Jurkat, Clone E6-1 (cell line): ENCODE measurements around the gene EML1.

ENCODE experiments used
- DNase-seq: peaks from one replicate; pipeline ENCODE4 v3.0.0-alpha.2; 2011; ENCODE audit warnings: low read depth, low spot score
- H3K4me3 ChIP-seq: 2 replicates; pipeline ENCODE4 v1.5.1; 2011; ENCODE audit warnings: mild to moderate bottlenecking, low read length, control low read depth, moderate library complexity

The EML1 gene

DNA sequence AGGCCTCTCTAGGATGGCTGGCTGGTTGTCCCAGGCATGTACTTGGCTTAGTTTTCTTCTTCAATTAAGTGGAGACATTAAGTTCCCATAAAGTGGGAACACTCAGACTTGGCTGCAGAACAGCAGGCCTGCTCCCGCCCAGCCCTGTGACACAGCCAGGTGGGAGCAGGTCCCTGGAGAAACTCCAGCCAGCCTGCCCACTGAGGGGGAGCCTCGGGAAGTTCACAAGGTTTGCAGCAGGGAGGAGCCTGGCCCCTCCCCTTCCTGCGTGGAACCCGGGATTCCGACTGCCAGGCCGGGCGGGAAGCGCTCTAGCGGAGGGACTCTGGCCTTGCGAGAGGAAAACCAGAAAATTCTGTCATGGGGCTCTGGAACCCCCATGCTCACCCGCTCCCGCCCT, 173.7 kb downstream of the EML1 start:
- DNase-seq: no peak
- no peak overlapping the region for H3K4me3 ChIP-seq

DNA sequence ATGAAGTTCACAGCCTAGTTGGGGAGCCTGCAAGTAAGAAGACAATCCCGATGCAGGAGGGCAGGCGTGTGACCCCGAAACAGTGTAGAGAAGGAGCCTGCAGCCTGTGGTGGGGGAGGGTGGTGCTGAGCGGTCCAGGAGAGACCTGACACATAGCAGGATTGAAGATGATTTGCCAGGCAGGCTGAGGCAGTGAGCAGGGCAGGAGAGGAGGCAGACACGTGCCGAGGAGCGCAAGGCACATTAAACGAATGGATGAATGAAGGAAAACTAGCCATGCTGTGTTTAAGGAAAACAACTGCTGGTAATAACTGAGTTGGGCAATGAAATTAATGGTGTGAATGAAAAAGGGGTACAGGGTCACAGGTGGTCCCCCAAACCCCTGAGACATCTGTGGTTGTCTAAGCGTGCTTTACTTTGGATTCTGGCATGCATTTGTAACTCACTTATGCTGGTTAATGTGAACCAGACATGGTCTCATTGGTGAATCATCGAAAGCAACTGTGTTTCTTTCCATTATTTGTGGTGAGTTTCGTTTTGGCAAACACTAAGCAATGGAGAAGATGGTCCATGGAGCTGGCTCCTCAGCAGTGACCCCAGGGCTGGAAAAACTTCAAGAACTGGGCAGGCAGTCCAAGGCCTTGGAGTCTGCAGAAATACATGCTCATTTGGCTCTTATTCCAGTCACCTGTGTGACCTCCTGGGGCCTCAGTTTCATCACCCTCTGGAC, 175.1 kb downstream of the EML1 start:
- DNase-seq: no peak
- H3K4me3 ChIP-seq: no peak overlapping the region

DNA sequence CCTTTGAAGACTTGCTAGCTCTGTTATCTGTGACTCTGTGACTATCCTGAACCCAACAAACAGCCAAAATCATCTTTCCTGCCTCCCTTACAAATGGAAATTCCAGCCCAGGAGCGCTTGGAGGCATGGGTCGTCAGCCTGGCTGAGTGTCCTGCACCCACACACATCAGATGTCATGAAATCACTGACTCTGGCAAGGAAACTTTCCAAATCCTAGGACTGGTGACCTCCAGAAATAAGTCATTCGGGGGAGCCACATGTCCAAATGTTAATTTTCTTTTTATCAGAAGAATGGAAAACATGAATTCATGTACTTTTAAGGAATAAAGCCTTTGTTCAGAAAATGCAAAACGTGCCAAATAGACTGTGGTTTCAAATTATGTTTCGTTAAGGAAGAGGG, 175.7 kb downstream of the EML1 start:
- DNase-seq: no peak
- no peak overlapping the region for H3K4me3 ChIP-seq

DNA sequence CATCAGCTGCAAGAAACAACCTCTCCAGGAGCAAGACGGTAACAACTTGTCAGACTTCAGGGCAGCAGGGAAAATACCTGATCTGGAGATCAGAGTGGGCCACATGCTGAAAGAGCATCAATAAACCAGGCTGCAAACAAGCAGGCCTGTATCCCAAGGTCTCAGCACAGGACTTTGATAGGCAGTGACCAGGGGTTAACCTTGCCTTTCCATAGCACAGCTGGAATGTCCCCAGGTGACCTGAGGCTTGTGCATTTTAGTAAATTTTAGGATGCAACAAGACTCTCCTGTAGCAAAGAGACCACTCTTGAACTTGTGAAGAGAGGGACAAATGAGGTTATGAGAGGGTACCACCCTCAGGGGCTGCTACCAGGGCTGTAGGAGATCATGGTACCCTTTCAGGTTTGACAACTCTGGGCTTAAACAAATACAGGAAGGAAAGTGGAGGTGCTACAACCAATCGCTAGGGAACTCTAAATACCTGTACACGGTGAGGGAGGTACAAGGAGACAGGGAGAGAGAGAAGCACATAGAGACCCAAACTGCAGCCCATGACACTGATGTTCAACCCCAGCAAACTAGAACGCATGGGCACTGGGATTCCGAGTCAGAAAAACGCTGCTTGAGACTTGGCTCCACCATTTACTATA, 176.6 kb downstream of the EML1 start:
- no peak for DNase-seq

DNA sequence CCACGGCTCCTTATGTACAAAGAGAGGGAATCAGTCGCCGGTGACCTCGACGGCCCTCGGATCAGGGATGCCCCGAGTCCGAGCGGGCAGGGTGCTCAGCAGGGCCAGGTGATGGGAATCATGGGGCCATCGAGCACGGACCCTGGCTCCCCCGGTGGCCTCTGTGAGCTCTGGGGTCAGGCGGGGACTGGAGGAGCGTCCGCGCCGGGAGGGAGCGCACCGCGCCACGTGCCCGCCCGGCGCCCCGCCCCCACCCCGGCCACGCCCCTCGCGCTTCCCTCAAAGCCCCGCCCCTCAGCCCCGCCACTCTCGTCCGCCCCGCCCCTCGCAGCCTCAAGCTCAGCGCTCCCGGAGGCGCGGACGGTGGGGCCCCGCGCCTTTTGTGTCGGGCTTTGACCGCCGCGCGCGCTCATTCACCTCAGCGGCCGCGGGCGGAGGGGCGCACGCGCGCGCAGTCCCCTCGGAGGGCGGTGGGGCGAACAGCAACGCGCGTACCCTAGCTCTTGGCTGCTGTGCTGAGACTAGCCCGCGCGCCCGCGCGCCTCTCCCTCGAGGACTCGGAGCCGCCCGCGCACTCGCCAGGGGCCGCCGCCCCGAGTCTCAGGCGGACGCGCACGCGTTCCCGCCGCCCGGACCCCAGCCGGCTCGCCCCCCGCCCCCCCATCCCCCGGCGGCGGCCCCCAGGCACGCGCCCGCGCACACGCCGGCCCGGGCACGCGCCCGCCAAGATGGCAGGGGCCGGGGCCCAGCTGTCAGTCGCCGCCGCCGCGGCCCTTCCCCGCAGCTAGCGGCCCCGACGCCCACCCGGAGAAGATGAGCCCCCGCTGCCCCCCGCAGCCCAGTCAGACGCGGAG, 178.1 kb downstream of the EML1 start:
- DNase-seq: peak; percentile 75
- peak overlapping the region; percentile 80 for H3K4me3 ChIP-seq

More for the DNA sequence above, 176.6 kb downstream of the EML1 start:
- H3K4me3 ChIP-seq: no peak overlapping the region

DNA sequence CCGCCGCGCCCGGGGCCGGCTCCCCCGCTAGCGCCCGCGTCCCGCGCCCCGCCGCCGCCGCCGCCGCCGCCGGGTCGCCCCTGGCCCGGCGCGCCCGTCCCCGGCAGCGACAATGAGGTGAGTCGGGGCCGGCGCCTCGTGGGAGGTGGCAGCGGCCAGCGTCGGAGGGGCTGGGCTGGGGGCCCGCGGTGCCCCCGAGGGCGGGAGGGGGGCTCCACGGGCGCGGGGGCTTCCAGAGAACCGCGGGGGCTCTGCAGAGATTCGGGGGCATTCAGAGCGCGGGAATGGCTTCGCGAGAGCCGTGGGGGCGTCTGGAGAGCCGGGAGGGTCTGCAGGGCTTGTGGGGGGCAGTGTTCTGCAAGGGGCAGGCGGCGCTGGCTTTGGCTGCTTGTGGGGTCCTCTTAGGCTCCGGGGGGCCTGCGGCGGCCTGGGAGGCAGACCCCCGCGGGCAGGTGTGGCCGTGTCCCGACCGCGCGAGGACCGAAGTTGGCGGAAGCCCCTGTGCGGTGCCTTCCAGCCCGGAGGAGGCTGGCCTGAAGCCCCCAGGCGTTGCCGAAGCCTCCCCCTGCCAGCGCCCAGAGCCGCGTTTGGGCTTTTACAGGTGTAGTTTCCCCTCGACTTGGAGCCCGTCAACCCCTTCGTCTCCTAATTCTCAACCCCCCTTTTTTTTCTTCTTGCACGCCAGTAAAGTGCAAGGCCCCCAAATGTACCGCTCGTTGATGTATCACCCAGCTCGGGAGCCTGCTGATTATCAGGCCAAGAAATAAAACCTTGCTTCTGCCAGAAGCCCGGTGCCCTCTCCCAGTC, 178.9 kb downstream of the EML1 start:
- no peak for DNase-seq
- H3K4me3 ChIP-seq: peak overlapping the region; percentile 80

DNA sequence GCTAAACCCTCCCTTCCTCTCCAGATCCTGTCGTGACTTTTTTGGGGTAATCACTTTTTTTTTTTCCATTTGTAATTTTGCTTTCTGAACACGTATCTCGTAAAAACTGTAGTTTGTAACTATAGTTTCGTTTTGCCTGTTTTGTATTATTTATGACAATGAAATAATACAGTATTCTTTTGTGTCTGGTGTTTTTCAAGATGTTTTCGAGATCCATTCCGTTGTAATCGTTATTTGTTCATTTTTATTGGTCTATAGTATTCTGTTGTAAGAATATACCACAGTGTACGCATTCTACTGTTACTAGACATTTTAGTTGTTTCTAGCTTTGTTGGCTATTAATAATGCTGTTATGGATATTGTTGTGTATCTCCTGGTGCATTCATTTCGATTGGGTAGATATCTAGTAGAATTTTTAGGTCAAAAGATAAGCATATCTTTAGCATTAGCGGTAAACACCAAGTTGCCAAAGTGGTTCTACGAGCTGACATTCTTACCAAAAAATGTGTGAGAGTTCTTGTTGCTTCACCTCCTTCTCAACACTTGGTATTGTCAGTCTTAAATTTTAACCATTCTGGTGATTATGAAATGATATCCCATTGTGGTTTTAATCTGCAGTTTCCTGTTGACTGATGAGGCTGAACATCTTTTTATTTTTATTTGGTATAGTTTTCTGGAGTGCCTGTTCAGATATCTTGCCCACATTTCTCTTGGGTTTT, 179.7 kb downstream of the EML1 start:
- H3K4me3 ChIP-seq: peak overlapping the region; percentile 80
- no peak for DNase-seq

DNA sequence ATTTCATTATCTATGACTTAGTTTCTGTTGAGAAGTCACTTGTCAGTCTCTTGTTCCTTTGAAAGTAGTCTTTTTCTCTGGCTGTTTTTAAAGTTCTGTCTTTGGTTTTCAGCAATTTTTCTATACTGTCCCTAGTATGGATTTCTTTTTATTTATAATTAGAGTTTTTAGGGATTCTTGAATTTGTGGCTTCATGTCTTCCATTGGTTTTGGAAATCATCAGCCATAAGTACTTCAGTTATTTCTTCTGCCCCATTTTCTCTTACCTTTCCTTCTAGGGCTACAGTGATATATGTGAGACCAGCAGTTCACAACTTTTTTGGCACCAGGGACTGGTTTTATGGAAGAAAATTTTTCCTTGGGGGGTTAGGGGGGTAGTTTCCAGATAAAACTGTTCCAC, 182.0 kb downstream of the EML1 start:
- H3K4me3 ChIP-seq: no peak overlapping the region
- DNase-seq: no peak

DNA sequence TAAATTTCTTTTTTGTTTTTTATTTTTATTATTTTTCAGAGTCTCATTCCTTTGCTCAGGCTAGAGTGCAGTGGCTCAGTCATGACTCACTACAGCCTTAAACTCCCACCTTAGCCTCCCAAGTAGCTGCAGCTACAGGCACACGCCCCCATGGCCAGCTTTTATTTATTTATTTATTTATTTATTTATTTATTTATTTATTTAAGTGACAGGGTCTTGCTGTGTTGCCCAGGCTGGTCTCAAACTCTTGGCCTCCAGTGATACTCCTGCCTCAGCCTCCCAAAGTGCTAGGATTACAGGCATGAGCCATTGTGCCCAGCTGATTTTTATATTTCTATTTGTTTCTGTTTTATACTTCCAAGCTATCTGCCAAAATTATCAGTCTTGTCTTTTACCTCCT, 182.8 kb downstream of the EML1 start:
- H3K4me3 ChIP-seq: no peak overlapping the region
- DNase-seq: no peak

DNA sequence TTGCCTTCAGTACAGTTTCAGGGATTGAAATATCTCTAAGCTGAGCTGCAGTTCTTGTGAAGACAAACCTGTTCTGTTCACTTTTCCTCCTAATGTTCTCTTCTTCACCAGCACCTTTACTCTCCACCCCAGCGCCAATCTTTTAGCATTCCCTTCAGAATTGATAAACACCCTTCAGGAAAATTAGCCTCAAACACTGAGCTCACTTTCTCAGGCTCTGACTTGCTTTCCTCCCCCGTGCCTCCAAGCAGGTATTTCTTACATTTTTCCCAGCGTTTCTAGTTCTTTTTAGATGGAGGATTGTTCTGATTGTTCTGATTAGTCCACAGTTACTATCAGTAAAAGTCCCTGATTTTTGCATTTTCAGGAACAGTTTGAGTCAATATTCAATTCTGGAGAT, 183.5 kb downstream of the EML1 start:
- DNase-seq: no peak
- H3K4me3 ChIP-seq: no peak overlapping the region

DNA sequence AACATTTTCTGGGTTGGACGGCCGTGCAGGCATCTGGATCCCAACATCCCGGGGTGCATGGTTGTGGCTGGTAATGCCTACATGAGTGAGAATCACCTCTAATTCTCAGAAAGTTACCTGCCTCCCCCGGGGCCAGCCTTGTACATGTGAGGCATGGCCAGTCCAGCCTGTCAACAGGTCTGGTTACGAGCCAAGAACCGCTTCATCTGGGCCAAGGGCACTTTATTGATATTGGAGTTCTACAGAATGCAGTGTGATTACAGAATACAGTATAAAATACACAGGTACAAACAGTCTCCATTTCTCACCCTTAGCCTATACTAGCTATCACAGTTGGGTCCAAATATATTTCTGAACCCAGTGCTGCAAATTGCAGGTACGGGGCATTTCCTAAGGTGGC, 187.1 kb downstream of the EML1 start:
- H3K4me3 ChIP-seq: no peak overlapping the region
- DNase-seq: no peak

DNA sequence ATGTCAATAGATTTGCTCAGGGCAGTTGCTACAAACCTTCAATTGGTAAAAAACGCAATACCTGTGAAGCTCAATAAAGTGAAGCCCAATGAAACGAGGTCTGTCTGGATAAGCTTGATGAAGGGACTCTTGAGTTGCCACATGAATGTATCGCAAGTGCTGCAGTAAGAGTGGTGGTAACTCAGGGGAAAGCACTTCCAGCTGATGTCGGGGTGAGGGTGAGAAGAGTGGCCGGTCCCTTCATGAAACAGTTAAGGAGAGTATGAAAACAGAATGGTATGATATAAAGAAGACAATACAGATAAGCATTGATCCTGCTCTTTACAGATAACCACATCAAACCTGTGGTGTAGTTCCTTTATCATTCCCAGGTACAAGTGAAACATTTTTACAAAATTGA, 188.6 kb downstream of the EML1 start:
- no peak for DNase-seq
- no peak overlapping the region for H3K4me3 ChIP-seq

DNA sequence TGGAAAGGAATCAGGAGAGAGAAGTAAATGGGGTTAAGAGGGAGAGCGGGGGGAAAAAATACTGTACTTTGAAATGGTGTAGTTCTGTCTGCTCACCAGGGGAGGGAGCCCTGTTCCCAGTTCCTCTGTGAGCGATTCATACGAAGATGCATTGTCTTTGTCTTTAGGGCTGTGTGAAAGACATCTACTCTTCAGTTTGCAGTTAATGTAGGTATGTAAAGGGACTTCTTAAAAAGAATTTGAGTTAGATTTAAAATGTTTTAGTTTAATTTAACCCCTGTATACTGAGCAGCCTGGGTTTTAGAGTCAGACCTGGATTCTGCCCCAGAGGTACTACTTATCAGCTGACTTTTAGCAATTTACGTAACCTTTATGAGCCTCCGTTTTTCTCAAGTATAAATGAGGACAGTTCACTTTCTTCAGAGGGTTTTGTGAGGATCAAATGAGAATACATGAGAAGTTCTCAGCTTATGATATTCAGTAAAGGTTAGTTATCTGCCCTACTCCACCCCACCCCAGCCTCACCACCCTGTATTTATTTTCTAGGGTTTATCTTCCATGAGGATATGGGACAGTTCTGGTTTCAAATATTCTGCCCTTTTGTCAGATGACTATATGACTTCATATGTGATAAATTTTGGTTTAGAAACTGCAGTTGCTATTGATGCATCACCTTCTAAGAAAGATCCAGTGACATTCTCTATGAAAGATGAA, 189.5 kb downstream of the EML1 start:
- H3K4me3 ChIP-seq: no peak overlapping the region
- peak; percentile 73 for DNase-seq

DNA sequence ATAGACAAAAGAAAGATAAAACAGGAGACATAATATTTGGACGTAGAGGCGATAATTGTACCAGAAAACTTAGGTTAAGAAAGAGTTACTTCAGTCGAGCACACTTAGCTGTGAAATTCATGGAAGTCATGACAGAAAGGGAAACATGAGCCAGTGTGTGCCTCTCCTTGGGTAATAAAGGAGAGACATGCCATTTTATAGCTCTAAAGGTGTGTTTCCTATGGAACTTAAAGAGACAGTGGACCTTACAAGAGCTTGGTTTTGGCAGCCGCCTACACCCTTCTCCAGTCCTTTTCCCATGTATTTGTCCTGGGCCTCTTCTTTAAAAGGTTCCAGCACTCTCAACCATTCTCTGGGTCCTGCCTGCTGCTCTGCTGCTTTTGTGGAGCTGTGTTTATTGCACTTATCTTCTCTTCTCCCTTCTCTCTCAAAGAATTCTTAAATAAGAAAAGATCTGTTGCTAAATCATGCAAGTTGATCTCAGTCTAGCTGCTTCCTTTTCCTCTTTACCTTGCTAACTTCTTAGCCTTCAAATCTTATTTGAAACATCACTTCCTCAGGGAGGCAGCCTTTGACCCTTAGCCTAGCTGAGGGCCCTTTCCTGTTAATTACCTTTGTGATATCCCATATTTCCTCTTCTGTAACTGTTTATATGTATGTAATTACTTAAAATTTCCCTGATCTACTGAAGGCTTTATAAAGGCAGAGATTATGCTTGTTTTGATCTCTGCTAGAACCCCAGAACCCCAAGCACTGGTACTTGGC, 190.2 kb downstream of the EML1 start:
- no peak overlapping the region for H3K4me3 ChIP-seq
- no peak for DNase-seq

DNA sequence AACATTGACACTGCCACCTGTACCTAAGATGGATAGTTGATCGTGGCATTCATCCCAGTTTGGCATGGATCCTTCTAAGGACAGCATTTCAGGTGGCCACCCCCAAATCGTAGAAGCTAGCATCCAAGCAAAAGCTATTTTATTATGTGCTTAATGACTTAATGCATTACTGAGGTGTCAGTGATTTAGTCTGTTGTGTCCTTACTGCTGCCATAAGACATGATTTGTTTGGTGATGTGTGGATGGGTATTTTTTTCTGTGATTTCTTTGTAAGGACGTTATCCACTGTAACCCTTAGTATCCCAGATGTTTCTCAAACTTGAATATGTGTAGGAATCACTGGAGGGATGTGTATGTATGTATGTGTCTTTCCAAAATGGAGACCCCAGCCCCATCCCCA, 190.8 kb downstream of the EML1 start:
- no peak overlapping the region for H3K4me3 ChIP-seq
- DNase-seq: no peak

DNA sequence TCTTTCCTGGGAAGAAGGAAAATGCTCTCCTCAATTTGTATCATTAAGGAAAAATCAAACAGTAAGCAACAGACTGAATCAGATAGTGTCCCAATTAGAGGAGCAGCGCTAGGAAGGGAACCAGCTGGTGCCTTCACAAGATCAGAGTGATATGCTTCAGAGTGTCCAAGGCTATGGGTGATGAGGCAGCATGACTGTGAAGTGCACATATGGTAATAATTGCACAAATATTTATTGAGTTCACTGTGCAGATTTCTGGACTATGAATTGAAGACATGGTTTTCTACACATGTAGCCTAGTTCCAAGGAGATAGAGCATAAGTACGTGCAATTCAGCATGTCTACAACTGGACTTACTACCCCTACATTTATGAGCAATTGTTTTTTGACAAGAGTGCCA, 193.2 kb downstream of the EML1 start:
- H3K4me3 ChIP-seq: no peak overlapping the region
- no peak for DNase-seq

DNA sequence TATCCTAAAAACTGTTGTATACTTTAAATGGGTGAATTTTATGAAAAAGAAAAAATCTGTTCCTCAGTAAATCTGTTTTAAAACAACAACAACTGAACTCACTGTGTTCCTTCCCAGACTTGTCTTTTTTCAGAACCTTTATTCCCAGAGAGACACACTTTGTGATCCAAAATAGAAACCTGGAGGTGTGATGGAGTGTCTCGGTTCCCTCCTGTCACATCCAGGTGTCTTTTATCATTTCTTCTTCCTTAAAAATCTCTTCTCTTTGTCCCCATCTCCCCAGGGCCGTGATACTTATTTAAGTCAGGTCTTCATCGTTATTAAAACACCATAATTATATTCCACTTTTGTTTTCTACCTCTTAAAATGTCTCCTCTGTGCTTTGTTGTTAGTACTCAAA, 195.8 kb downstream of the EML1 start:
- no peak for DNase-seq
- H3K4me3 ChIP-seq: no peak overlapping the region
